IgD-negative memory B cell (primary cell): ENCODE measurements around the gene TCF7L2. TPM values are rescaled to one million over a fixed set of nuclear protein-coding genes. Genes with fewer than 3 reads are reported as not detected.

Source experiments
- H3K27ac Mint-ChIP-seq, 3 donors: one replicate each; pipeline ENCODE4 v1.8.0; 2020 to 2022; ENCODE audit warnings: mild to moderate bottlenecking in 3 of 3, mixed read lengths in 3 of 3, moderate library complexity in 1 of 3
- H3K27me3 Mint-ChIP-seq: one replicate; pipeline ENCODE4 v1.8.0; 2021; ENCODE audit warnings: mixed read lengths
- H3K36me3 Mint-ChIP-seq: one replicate; pipeline ENCODE4 v1.8.0; 2020; ENCODE audit warnings: mild to moderate bottlenecking, mixed read lengths
- H3K4me1 Mint-ChIP-seq, 3 donors: one replicate each; pipeline ENCODE4 v1.8.0; 2020 to 2022; ENCODE audit warnings: mixed read lengths in 3 of 3, mild to moderate bottlenecking in 1 of 3
- H3K4me3 Mint-ChIP-seq, 4 donors: one replicate each; pipeline ENCODE4 v1.8.0; 2020 to 2022; ENCODE audit warnings: mild to moderate bottlenecking in 4 of 4, mixed read lengths in 4 of 4, moderate library complexity in 3 of 4
- H3K9me3 Mint-ChIP-seq, 3 donors: one replicate each; pipeline ENCODE4 v1.8.0; 2020 to 2021; ENCODE audit warnings: mixed read lengths in 3 of 3, mild to moderate bottlenecking in 1 of 3
- polyA plus RNA-seq: library from polyadenylated mRNA; unstranded; fragments of 300-500 nt; fragmentation: Illumina TruSeq; gene quantifications from one replicate; pipeline ENCODE4 v1.2.3, GENCODE V29; 2021

The TCF7L2 gene
- polyA plus RNA-seq, 1 donor from 2014 or later, result 0.43 TPM

GRCh38 chr10:113199459-113199858 is 249.4 kb downstream of the TCF7L2 start:
- no peak overlapping the region for H3K4me3 Mint-ChIP-seq

DNA sequence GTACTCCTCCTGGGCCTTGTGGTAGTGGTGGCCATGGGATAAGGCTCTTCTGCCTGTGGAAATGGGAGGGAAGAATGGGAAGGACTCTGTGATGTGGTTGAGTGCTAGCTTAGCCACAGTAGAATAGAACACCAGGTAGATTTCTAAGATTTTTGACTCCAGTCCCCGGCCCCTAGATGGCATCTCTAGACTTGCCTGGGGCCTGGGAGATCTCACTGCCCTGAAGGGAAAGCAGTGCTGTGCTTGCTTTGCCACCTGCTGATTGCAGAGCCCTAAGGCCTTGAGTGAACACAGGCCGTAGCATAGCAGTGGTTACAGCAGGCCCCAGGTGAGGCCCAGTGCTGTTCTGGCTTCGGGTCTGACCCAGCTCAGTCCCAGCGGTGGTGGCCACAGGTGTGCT is 252.0 kb downstream of the TCF7L2 start:
- H3K9me3 Mint-ChIP-seq, result peaks cover 9 to 31% (median 19%) of the 10 kb centered on the region in 3 donors
- H3K36me3 Mint-ChIP-seq, result no peaks in the 10 kb centered on the region
- H3K27ac Mint-ChIP-seq, result no peak overlapping the region
- no peaks in the 10 kb centered on the region for H3K4me1 Mint-ChIP-seq
- no peak overlapping the region for H3K4me3 Mint-ChIP-seq
- H3K27me3 Mint-ChIP-seq, result peaks cover 2% of the 10 kb centered on the region

More at GRCh38 chr10:113199459-113199858, 249.4 kb downstream of the TCF7L2 start:
- Mint-ChIP-seq H3K27ac (no peak overlapping the region), H3K36me3 (no peaks in the 10 kb centered on the region), H3K4me1 (no peaks in the 10 kb centered on the region), H3K9me3 (peaks cover 4 to 10% (median 9%) of the 10 kb centered on the region in 3 donors), H3K27me3 (peaks cover 2% of the 10 kb centered on the region)

- no peak overlapping the region for H3K27ac Mint-ChIP-seq
- no peaks in the 10 kb centered on the region for H3K27me3 Mint-ChIP-seq
- H3K36me3 Mint-ChIP-seq, result no peaks in the 10 kb centered on the region
- peaks cover 5 to 48% (median 22%) of the 10 kb centered on the region in 3 donors for H3K9me3 Mint-ChIP-seq
- H3K4me1 Mint-ChIP-seq, result no peaks in the 10 kb centered on the region
- no peak overlapping the region for H3K4me3 Mint-ChIP-seq
These were observed 257.9 kb downstream of the TCF7L2 start for GRCh38 chr10:113207924-113208323.

GRCh38 chr10:113213035-113213434 is 263.0 kb downstream of the TCF7L2 start:
- H3K4me1 Mint-ChIP-seq, result no peaks in the 10 kb centered on the region
- H3K4me3 Mint-ChIP-seq, result no peak overlapping the region
- H3K9me3 Mint-ChIP-seq, result peaks cover 3 to 16% (median 4%) of the 10 kb centered on the region in 3 donors
- H3K27ac Mint-ChIP-seq, result no peak overlapping the region
- H3K36me3 Mint-ChIP-seq, result no peaks in the 10 kb centered on the region
- H3K27me3 Mint-ChIP-seq, result no peaks in the 10 kb centered on the region

- Mint-ChIP-seq H3K4me1 (no peaks in the 10 kb centered on the region), H3K9me3 (peaks cover 1 to 4% (median 3%) of the 10 kb centered on the region in 3 donors), H3K27me3 (peaks cover 2% of the 10 kb centered on the region), H3K36me3 (no peaks in the 10 kb centered on the region), H3K4me3 (no peak overlapping the region), H3K27ac (no peak overlapping the region)
These were observed 264.3 kb downstream of the TCF7L2 start for GRCh38 chr10:113214331-113214730.

DNA sequence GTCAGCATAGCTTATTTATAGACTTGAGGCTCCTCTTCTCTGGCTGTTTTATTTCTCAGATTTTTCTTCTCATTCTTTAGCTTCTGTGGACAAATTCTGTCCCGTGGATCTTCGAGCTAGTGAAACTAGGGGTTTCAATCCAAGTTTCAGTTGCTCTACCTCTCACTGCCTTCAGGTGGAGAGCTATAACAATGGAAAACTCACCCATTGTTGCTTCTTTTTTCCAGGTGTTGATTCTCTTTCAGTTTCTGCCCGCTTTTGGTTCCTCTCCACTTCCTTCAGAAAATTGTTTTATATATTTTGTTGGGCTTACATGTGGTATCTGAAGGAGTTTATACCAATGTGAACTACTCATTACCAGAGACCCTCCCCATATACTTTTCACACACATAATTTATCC is 266.1 kb downstream of the TCF7L2 start:
- Mint-ChIP-seq H3K36me3 (peaks cover under 1% of the 10 kb centered on the region), H3K27me3 (peaks cover 5% of the 10 kb centered on the region), H3K4me1 (no peaks in the 10 kb centered on the region), H3K4me3 (no peak overlapping the region), H3K27ac (no peak overlapping the region), H3K9me3 (peaks cover 0 to 4% (median 1%) of the 10 kb centered on the region in 3 donors)
